ENCODE measurements around the gene WIZ.
A peak's percentile ranks its signal among the peaks of the same experiment; 100 is the strongest.
"Not testable (repeated sequence)": the region's sequence is repeated elsewhere in the genome, so short reads cannot be mapped to it uniquely, and the experiment has no call there.

Gene WIZ

GRCh38 chr19:15404780-15405211 is 45.0 kb downstream of the WIZ start:
- DNase-seq (ENCODE audit: low read depth) = no peak

GRCh38 chr19:15404097-15404779 is 45.5 kb downstream of the WIZ start:
- no peak for DNase-seq (ENCODE audit: low read depth)

DNA sequence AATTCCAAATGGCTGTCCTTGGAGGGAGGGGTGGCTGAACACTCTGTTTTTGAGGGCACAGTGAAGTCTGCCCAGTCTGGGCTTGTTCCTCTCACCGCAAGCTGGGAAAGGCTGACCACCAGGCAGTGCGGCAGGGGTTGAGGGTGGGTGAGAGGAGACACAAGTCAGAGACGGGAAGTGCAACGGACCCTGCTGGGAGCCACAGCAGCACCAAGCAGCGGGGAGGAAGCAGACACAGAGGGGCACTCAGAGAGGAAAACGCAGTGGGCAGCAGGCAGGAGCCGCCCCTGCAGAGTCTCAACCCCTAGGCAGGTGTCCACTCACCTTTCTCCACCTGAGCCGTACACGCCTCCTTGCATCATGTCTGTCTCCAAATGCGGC is 46.6 kb downstream of the WIZ start:
- no peak for DNase-seq (ENCODE audit: low read depth)

- no peak for DNase-seq (ENCODE audit: low read depth)
Observed at GRCh38 chr19:15402411-15403150, 47.2 kb downstream of the WIZ start.

GRCh38 chr19:15401397-15401710 is 48.4 kb downstream of the WIZ start:
- no peak for DNase-seq (ENCODE audit: low read depth)

GRCh38 chr19:15400521-15401396 is 49.0 kb downstream of the WIZ start:
- no peak for DNase-seq (ENCODE audit: low read depth)

GRCh38 chr19:15399635-15400034 is 50.1 kb downstream of the WIZ start:
- no peak for DNase-seq (ENCODE audit: low read depth)

GRCh38 chr19:15399234-15399515 is 50.6 kb downstream of the WIZ start:
- no peak for DNase-seq (ENCODE audit: low read depth)

- no peak for DNase-seq (ENCODE audit: low read depth)
Observed at GRCh38 chr19:15398501-15399233, 51.1 kb downstream of the WIZ start.

- no peak for DNase-seq (ENCODE audit: low read depth)
Observed at GRCh38 chr19:15397782-15398181, 52.0 kb downstream of the WIZ start.

DNA sequence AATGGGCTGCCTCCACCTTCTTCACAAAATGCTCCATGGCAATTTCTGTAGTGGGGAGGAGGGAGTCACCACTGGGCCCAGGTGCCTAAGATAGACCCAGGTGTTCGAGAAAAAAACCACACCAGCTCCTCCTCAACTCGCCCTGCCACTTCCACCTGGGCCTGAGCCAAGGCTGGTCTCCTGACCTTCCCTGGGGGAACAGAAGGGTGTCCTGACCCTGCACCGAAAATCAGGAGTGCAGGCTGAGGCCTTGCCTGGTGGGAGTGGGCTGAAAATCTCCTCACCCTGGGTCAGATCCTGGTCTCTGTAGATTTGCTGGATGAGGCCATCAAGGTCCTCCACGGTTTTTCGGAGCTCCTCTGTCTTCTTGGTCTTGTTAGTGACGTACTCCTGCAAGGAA is 52.5 kb downstream of the WIZ start:
- DNase-seq (ENCODE audit: low read depth) = no peak

- DNase-seq (ENCODE audit: low read depth) = no peak
Observed at GRCh38 chr19:15396436-15396835, 53.3 kb downstream of the WIZ start.

- not testable (repeated sequence) for DNase-seq (ENCODE audit: low read depth)
Observed at GRCh38 chr19:15395251-15395650, 54.5 kb downstream of the WIZ start.

DNA sequence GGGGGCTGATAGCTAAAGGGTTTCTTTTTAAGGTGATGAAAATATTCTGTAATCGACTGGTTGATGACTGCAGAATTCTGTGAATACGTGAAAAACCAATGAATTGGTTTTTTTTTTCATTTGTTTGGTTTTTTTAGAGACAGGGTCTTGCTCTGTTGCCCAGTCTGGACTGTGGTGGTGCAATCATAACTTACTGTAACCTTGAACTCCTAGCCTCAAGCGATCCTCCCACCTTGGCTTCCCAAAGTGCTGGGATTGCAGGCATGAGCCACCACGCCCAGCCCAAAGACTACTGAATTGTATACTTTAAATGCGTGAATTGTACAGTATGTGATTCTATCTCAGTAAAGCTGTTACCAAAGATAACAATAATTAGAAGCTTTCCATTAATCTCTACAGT is 55.3 kb downstream of the WIZ start:
- DNase-seq (ENCODE audit: low read depth) = no peak

DNA sequence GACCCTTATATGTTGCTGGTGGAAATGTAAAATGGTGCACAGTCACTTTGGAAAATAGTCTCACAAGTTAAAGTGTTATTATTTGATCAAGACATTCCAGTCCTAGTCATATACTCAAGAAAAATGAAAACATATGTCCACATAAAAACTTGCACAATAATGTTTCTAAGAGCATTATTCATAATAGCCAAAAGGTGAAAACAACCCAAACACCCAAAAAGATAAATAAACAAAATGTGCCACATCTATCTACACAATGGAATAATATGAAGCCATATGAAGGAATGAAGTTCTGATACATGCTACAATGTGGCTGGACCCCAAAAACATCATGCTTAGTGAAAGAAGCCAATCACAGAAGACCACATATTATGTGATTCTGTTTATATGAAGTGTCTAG is 55.8 kb downstream of the WIZ start:
- DNase-seq (ENCODE audit: low read depth) = peak; percentile 87

DNA sequence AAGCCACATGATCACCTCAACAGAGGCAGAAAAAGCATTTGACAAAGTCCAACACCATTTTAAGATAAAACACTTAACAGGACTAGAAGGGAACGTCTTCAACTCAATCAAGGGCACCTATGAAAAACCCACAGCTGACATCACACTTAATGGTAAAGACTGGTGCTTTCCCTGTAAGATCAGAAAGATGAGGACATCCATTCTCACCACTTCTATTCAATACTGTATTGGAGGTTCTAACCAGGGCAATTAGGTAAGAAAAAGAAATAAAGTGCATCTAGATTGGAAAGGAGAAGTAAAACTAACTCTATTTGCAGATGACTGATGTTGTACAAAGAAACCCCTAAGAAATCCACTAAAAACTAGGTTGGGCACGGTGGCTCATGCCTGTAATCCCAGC is 58.9 kb downstream of the WIZ start:
- no peak for DNase-seq (ENCODE audit: low read depth)

DNA sequence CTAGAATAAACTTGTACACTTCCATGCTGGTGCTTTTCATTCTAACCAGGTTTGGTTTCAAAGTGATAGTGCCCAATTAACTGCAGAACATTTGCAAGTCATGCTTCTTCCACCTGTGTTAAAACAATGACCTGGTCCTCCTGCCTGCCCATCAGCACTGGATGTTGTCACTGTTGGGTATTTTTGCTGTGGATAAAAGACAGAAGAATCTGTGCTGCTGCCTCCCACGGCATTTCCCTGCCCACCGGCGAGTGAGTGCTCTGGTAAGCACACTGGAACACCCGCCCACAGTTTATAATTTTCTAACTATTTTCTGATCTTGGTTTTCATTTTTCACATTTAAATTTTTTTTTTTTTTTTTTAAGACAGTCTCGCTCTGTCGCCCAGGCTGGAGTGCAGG is 67.9 kb downstream of the WIZ start:
- DNase-seq (ENCODE audit: low read depth) = no peak

DNA sequence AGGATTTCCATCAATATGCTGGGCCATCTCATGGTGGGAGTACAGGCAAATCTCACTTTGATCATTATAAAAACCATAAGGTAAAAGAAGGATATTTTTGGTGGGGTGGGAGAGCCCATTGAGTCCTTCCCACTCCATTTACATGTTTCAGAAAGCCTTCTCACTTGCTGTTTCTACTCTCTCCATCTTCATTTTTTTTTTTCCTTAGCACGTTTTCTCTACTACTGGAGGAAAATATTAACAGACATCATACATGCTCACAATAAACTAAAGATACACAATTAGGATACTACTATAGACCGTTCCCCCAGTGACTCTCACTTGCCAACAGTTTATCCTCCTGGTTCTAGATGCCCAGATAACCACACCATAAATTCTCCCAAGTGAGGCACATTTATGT is 68.3 kb downstream of the WIZ start:
- no peak for DNase-seq (ENCODE audit: low read depth)

- DNase-seq (ENCODE audit: low read depth) = peak; percentile 57
Observed at GRCh38 chr19:15379999-15380647, 69.6 kb downstream of the WIZ start.

DNA sequence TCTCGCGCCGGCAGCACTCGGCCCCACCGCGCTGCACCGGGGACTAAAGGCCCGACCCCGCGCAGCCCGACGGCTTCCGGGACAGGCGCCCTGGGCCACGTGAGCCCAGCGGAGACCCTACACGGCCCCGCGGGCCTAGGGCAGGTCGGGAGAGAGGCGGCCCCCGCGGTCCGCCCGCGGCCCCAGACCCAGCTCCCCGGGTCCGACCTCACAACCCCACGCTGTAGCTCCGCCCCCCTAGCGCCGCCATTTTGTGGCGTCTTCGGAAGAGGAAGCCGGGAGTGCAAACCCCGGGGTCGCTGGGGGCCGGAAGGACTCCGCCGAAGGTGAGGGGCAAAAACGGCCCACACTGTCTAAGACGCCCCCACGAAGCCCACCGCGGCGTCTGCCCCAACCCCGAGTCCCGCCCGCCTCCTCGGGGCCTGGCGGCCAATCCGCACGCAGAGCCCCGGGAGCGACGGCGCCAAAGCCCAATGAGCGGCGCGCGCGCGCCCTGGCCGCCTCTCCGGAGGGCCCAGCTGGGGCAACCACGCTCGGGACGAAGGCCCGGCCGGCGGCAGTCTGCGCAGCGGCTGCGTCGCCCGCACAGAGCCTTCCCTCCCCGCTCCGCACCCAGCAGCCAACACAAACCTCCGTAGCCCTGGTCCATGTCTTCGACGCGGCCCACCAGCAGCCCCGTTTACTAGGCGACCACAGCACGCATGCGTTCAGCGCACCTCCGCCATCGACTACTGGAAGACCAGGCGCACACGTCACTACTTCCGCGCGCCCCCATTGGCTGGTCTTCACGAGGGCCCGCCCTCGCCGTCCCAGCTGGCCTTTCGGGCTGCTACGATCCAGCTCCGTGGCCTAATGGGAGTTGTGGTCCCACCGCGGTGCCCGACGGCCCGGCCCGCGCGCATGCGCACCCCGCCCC is 70.4 kb downstream of the WIZ start, which contains the start of gene AKAP8:
TSS of gene AKAP8 (minus strand) at position 705 of the 916 bp plus-strand sequence. CDS start at position 649, 56 bp downstream.
- DNase-seq (ENCODE audit: low read depth) = peak; percentile 99
